Osteoblast (primary cell): ENCODE measurements around the gene CFP. TPM values are rescaled to one million over a fixed set of nuclear protein-coding genes. Genes with fewer than 3 reads are reported as not detected.

ENCODE experiments used
- DNase-seq: peaks from one replicate; pipeline ENCODE4 v3.0.0; 2011; ENCODE audit warnings: low spot score, mixed read lengths; ENCODE audit not compliant: insufficient read length; ENCODE audit errors: missing footprints
- H2AFZ ChIP-seq: 2 replicates; pipeline ENCODE4 v1.6.0; 2011; ENCODE audit warnings: mild to moderate bottlenecking, low read length
- H3K27ac ChIP-seq: 2 replicates; pipeline ENCODE4 v1.5.1; 2011; ENCODE audit warnings: mild to moderate bottlenecking, low read depth, low read length, moderate library complexity
- H3K27me3 ChIP-seq: 2 replicates; pipeline ENCODE4 v1.6.0; 2012; ENCODE audit warnings: mild to moderate bottlenecking, control low read depth, inconsistent platforms, low read length, moderate library complexity; ENCODE audit not compliant: insufficient read depth
- H3K36me3 ChIP-seq: 2 replicates; pipeline ENCODE4 v1.5.1; 2011; ENCODE audit warnings: mild to moderate bottlenecking, low read length, control low read depth, moderate library complexity; ENCODE audit not compliant: insufficient read depth
- H3K4me1 ChIP-seq: 2 replicates; pipeline ENCODE4 v1.5.1; 2011; ENCODE audit warnings: mild to moderate bottlenecking, low read length, control low read depth, moderate library complexity; ENCODE audit not compliant: insufficient read depth
- H3K4me2 ChIP-seq: 2 replicates; pipeline ENCODE4 v1.6.0; 2011; ENCODE audit warnings: mild to moderate bottlenecking, low read length; ENCODE audit not compliant: insufficient read depth
- H3K4me3 ChIP-seq: fragments of 200-600 bp; sonication (generic); 3 replicates; pipeline ENCODE4 v1.5.1; 2012; ENCODE audit warnings: mild to moderate bottlenecking, low read length, inconsistent platforms; ENCODE audit not compliant: insufficient read depth
- H3K79me2 ChIP-seq: 2 replicates; pipeline ENCODE4 v1.6.0; 2012; ENCODE audit warnings: mild to moderate bottlenecking, low read length, control low read depth, inconsistent platforms; ENCODE audit not compliant: insufficient read depth
- H3K9me3 ChIP-seq: 2 replicates; pipeline ENCODE4 v1.5.1; 2011; ENCODE audit warnings: low read depth, low read length, control low read depth
- H4K20me1 ChIP-seq: 2 replicates; pipeline ENCODE4 v1.6.0; 2012; ENCODE audit warnings: mild to moderate bottlenecking, low read length, control low read depth; ENCODE audit not compliant: insufficient read depth
- total RNA-seq: library from RNA; depleted of rRNA; stranded (reverse); fragments of >200 nt; gene quantifications from 2 replicates; pipeline ENCODE4 v1.2.3, GENCODE V29; 2012
- TF ChIP-seq, protein P1 (sequence below): IDR thresholded peaks from 2 replicates; pipeline ENCODE4 v1.5.1; 2011; ENCODE audit warnings: mild to moderate bottlenecking, low read depth, low read length, moderate library complexity; ENCODE audit errors: extremely low read depth

The CFP gene
- total RNA-seq, 1 donor, result 0.36 TPM

DNA sequence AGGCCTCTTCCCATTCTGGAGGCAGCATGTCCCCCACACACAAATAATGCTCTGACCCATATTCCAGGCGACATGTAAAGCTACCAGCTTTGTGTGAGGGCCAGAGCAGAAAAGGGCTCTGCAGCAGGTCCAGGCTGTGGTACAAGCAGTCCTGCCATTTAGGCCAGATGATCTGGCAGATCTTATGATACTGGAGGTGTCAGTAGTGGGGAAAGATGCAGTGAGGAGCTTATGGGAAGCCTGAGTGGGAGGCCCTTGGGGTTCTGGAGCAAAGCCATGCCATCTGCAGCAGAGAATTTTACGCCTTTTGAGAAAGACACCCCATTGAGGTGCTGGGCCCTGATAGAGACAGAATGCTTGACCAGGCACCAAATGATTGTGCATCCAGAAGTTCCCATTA, 17.8 kb downstream of the CFP start:
- H3K4me1 ChIP-seq, result no peaks in the 10 kb centered on the region
- H3K27ac ChIP-seq, result no peak overlapping the region
- no peaks in the 10 kb centered on the region for H3K79me2 ChIP-seq
- H3K4me3 ChIP-seq, result no peak overlapping the region
- H3K36me3 ChIP-seq, result no peaks in the 10 kb centered on the region
- no peak for DNase-seq
- TF ChIP-seq, protein P1, sequence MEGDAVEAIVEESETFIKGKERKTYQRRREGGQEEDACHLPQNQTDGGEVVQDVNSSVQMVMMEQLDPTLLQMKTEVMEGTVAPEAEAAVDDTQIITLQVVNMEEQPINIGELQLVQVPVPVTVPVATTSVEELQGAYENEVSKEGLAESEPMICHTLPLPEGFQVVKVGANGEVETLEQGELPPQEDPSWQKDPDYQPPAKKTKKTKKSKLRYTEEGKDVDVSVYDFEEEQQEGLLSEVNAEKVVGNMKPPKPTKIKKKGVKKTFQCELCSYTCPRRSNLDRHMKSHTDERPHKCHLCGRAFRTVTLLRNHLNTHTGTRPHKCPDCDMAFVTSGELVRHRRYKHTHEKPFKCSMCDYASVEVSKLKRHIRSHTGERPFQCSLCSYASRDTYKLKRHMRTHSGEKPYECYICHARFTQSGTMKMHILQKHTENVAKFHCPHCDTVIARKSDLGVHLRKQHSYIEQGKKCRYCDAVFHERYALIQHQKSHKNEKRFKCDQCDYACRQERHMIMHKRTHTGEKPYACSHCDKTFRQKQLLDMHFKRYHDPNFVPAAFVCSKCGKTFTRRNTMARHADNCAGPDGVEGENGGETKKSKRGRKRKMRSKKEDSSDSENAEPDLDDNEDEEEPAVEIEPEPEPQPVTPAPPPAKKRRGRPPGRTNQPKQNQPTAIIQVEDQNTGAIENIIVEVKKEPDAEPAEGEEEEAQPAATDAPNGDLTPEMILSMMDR, result no peak
- H3K27me3 ChIP-seq, result peaks cover 4% of the 10 kb centered on the region
- H4K20me1 ChIP-seq, result no peaks in the 10 kb centered on the region
- H3K9me3 ChIP-seq, result no peaks in the 10 kb centered on the region
- H2AFZ ChIP-seq, result no peak overlapping the region
- no peak overlapping the region for H3K4me2 ChIP-seq

DNA sequence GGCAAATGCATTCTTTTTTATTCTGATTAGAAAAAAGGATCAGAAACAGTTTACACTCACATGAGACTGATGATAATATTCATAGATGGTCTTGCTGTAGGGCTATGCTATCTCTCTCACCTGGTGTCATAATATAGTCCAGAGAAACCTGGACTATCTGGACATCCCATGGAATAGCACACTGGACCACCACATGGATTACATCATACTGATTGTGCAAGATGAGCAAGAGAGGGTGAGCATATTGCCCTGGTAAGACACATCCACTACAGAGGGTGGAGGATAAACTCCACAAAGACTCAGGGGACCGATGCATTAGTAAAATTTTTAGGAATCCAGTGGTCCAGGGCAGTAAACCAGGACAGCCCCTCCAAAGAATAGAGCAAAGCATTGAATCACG, 18.2 kb downstream of the CFP start:
- H3K36me3 ChIP-seq, result no peaks in the 10 kb centered on the region
- no peaks in the 10 kb centered on the region for H3K4me1 ChIP-seq
- H3K27me3 ChIP-seq, result no peaks in the 10 kb centered on the region
- no peak for DNase-seq
- H3K79me2 ChIP-seq, result no peaks in the 10 kb centered on the region
- TF ChIP-seq, protein P1, result no peak
- H3K4me2 ChIP-seq, result no peak overlapping the region
- no peak overlapping the region for H2AFZ ChIP-seq
- no peaks in the 10 kb centered on the region for H3K9me3 ChIP-seq
- H3K27ac ChIP-seq, result no peak overlapping the region
- H4K20me1 ChIP-seq, result no peaks in the 10 kb centered on the region
- no peak overlapping the region for H3K4me3 ChIP-seq

DNA sequence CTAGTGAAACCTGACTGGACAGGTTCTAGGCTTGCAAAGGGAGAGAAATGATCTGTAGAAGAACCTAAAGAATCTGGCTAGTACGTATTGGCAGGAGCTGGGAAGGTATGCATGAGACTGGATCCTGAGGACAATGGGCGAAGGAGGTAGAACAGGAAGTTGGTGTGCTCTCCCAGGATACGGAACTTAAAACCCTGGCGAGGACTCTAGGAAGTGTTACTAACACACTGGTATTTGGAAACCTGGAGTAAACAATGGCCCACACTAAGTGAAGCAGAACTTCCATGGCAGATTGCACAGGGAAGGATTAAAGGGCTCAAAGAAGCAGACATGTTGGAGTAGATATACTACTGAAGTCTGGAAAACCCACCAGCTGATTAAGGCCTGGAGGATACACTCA, 19.2 kb downstream of the CFP start:
- H3K4me2 ChIP-seq, result no peak overlapping the region
- H3K4me1 ChIP-seq, result no peaks in the 10 kb centered on the region
- no peaks in the 10 kb centered on the region for H3K36me3 ChIP-seq
- no peaks in the 10 kb centered on the region for H3K9me3 ChIP-seq
- no peak for DNase-seq
- TF ChIP-seq, protein P1, result no peak
- H3K27ac ChIP-seq, result no peak overlapping the region
- no peak overlapping the region for H2AFZ ChIP-seq
- no peaks in the 10 kb centered on the region for H4K20me1 ChIP-seq
- H3K27me3 ChIP-seq, result no peaks in the 10 kb centered on the region
- no peak overlapping the region for H3K4me3 ChIP-seq
- H3K79me2 ChIP-seq, result no peaks in the 10 kb centered on the region

DNA sequence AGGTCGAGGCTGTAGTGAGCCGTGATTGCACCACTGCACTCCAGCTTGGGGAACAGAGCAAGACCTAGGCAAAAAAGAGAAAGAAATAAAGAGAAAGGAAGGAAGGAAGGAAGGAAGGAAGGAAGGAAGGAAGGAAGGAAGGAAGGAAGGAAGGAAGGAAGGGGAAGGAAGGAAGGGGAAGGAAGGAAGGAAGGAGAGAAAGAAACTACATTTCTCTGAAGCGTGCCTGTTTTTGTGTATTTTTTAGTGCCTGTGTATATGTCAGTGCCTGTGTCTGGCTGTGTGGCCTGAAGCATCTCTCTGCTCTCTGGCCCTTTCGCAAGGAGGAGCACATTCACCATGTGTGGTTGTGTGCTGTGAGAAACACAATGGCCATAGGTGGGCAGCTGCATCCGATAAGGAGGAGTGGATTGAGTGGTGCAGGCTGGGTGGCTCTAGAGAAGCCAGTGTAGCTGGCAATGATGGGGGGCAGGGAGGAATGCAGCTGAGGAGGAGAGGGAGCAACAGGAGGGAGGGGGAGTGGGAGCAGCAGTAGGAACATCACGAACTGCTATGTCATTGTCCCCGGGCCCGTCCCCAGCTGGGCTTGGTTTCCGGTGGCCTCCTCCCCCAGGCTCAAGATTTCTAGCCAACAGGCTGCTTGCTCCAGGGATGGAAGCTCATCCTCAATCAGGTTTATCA, 21.5 kb downstream of the CFP start:
- TF ChIP-seq, protein P1, result no peak

More for the DNA sequence above, 21.5 kb downstream of the CFP start:
- Histone ChIP-seq H3K27me3 (peaks cover 4% of the 10 kb centered on the region), H3K4me1 (no peaks in the 10 kb centered on the region), H3K4me2 (no peak overlapping the region), H2AFZ (no peak overlapping the region), H3K27ac (no peak overlapping the region), H4K20me1 (no peaks in the 10 kb centered on the region), H3K9me3 (no peaks in the 10 kb centered on the region), H3K4me3 (no peak overlapping the region), H3K36me3 (no peaks in the 10 kb centered on the region), H3K79me2 (no peaks in the 10 kb centered on the region)
- no peak for DNase-seq
